ENCODE measurements around the gene TMEM114. TPM values are rescaled to one million over a fixed set of nuclear protein-coding genes. Genes with fewer than 3 reads are reported as not detected.

The TMEM114 gene
- total RNA-seq, 4 donors from 2014 or later, result not detected

GRCh38 chr16:8581831-8582580 is 8.3 kb downstream of the TMEM114 start:
- H3K27ac ChIP-seq, result no peak overlapping the region
- H3K27me3 ChIP-seq, result no peaks in the 10 kb centered on the region
- no peaks in the 10 kb centered on the region for H3K9me3 ChIP-seq
- no peak for TF ChIP-seq POLR2A (IDR thresholded peaks at IDR 0.05)
- no peak for TF ChIP-seq CTCF (IDR thresholded peaks at IDR 0.05)
- no peaks in the 10 kb centered on the region for H3K4me1 ChIP-seq
- peak in 1 of 3 donors; percentile 49 for DNase-seq
- H3K36me3 ChIP-seq, result no peaks in the 10 kb centered on the region
- H3K4me3 ChIP-seq, result no peak overlapping the region

- Histone ChIP-seq H3K9me3 (no peaks in the 10 kb centered on the region), H3K36me3 (no peaks in the 10 kb centered on the region), H3K27ac (no peak overlapping the region), H3K4me3 (no peak overlapping the region), H3K27me3 (no peaks in the 10 kb centered on the region), H3K4me1 (no peaks in the 10 kb centered on the region)
- TF ChIP-seq CTCF (IDR thresholded peaks at IDR 0.05), result no peak
- TF ChIP-seq POLR2A (IDR thresholded peaks at IDR 0.05), result no peak
- DNase-seq, result no peak
Measured at GRCh38 chr16:8579559-8579958, 10.8 kb downstream of the TMEM114 start.

GRCh38 chr16:8577678-8578304 is 12.5 kb downstream of the TMEM114 start:
- H3K27ac ChIP-seq, result no peak overlapping the region
- H3K4me1 ChIP-seq, result no peaks in the 10 kb centered on the region
- no peak for DNase-seq
- H3K9me3 ChIP-seq, result no peaks in the 10 kb centered on the region
- H3K27me3 ChIP-seq, result no peaks in the 10 kb centered on the region
- H3K4me3 ChIP-seq, result no peak overlapping the region
- H3K36me3 ChIP-seq, result no peaks in the 10 kb centered on the region
- no peak for TF ChIP-seq CTCF (IDR thresholded peaks at IDR 0.05)
- TF ChIP-seq POLR2A (IDR thresholded peaks at IDR 0.05), result no peak

- no peaks in the 10 kb centered on the region for H3K9me3 ChIP-seq
- H3K27me3 ChIP-seq, result no peaks in the 10 kb centered on the region
- H3K4me1 ChIP-seq, result no peaks in the 10 kb centered on the region
- DNase-seq, result no peak
- no peaks in the 10 kb centered on the region for H3K36me3 ChIP-seq
- TF ChIP-seq CTCF (IDR thresholded peaks at IDR 0.05) (no peak), POLR2A (IDR thresholded peaks at IDR 0.05) (no peak)
- no peak overlapping the region for H3K4me3 ChIP-seq
- no peak overlapping the region for H3K27ac ChIP-seq
Measured at GRCh38 chr16:8576141-8577004, 13.9 kb downstream of the TMEM114 start.

- DNase-seq, result no peak
- Histone ChIP-seq H3K27me3 (no peaks in the 10 kb centered on the region), H3K4me3 (no peak overlapping the region), H3K27ac (no peak overlapping the region), H3K36me3 (no peaks in the 10 kb centered on the region), H3K4me1 (no peaks in the 10 kb centered on the region), H3K9me3 (no peaks in the 10 kb centered on the region)
- TF ChIP-seq POLR2A (IDR thresholded peaks at IDR 0.05), result no peak
- no peak for TF ChIP-seq CTCF (IDR thresholded peaks at IDR 0.05)
Measured at GRCh38 chr16:8575399-8575798, 14.9 kb downstream of the TMEM114 start.
